ENCODE measurements around the gene RAC3. TPM values are rescaled to one million over a fixed set of nuclear protein-coding genes. Genes with fewer than 3 reads are reported as not detected.

The RAC3 gene
- total and polyA plus RNA-seq, 10 donors = 0.60 to 3.4 (median 1.1) TPM; not detected in 2

- 83 to 86% (median 83%) methylated on average over 17 to 21 of the region's 21 CpGs for WGBS, 5 donors
- DNase-seq = no peak
- no peaks in the 10 kb centered on the region for H3K9me3 ChIP-seq
- peaks cover 0 to 46% (median 34%) of the 10 kb centered on the region in 6 donors for H3K36me3 ChIP-seq
- no peaks in the 10 kb centered on the region for H3K4me1 ChIP-seq
- intact Hi-C loops (cut with DNase I; ENCODE audit: low total_unique reads) = no loop called here
- H3K27me3 ChIP-seq (replicated peaks in 1 of 7) = no peaks in the 10 kb centered on the region
- H3K27ac ChIP-seq = no peak overlapping the region
- no peak for TF ChIP-seq POLR2A (IDR thresholded peaks at IDR 0.05)
- TF ChIP-seq CTCF (IDR thresholded peaks at IDR 0.05 in 8 of 11, conservative IDR thresholded peaks at IDR 0.05 in 3 of 11) = no peak
- no peak for TF ChIP-seq POLR2AphosphoS5 (IDR thresholded peaks at IDR 0.05)
- H3K4me3 ChIP-seq = no peak overlapping the region
These were observed 45.5 kb downstream of the RAC3 start for GRCh38 chr17:82076785-82077591.

GRCh38 chr17:82077617-82078358, 46.3 kb downstream of the RAC3 start:
- 76 to 88% (median 77%) methylated on average over 28 of the region's 28 CpGs for WGBS, 5 donors
- Histone ChIP-seq H3K36me3 (peaks cover 0 to 54% (median 42%) of the 10 kb centered on the region in 6 donors), H3K9me3 (no peaks in the 10 kb centered on the region), H3K4me1 (no peaks in the 10 kb centered on the region), H3K27ac (no peak overlapping the region), H3K4me3 (no peak overlapping the region), H3K27me3 (replicated peaks in 1 of 7) (no peaks in the 10 kb centered on the region)
- intact Hi-C loops (cut with DNase I; ENCODE audit: low total_unique reads) = no loop called here
- DNase-seq = no peak
- TF ChIP-seq POLR2AphosphoS5 (IDR thresholded peaks at IDR 0.05) (no peak), CTCF (IDR thresholded peaks at IDR 0.05 in 8 of 11, conservative IDR thresholded peaks at IDR 0.05 in 3 of 11) (no peak), POLR2A (IDR thresholded peaks at IDR 0.05) (no peak)

GRCh38 chr17:82078433-82078832, 47.0 kb downstream of the RAC3 start:
- Histone ChIP-seq H3K36me3 (peaks cover 0 to 60% (median 48%) of the 10 kb centered on the region in 6 donors), H3K9me3 (no peaks in the 10 kb centered on the region), H3K27me3 (replicated peaks in 1 of 7) (no peaks in the 10 kb centered on the region), H3K4me3 (no peak overlapping the region), H3K27ac (no peak overlapping the region), H3K4me1 (no peaks in the 10 kb centered on the region)
- DNase-seq = no peak
- WGBS, 5 donors = 91 to 99% (median 93%) methylated on average over 10 to 18 of the region's 18 CpGs
- intact Hi-C loops (cut with DNase I; ENCODE audit: low total_unique reads) = no loop called here
- no peak for TF ChIP-seq POLR2A (IDR thresholded peaks at IDR 0.05)
- TF ChIP-seq POLR2AphosphoS5 (IDR thresholded peaks at IDR 0.05) = no peak
- TF ChIP-seq CTCF (IDR thresholded peaks at IDR 0.05 in 8 of 11, conservative IDR thresholded peaks at IDR 0.05 in 3 of 11) = no peak
